Activated CD8-positive, alpha-beta memory T cell treated with anti-CD3 and anti-CD28 coated beads for 36 hours (primary cell): ENCODE data around the gene ZSCAN21. TPM values are rescaled to one million over a fixed set of nuclear protein-coding genes. Genes with fewer than 3 reads are reported as not detected.

Experiments
- CTCF ChIA-PET: fragments of 350-600 bp; sonication (Branson Sonifier 250); formaldehyde crosslinking; loops from one replicate; lab custom pipeline; 2021; ENCODE audit warnings: antibody characterized with exemption; lab: Charles Lee
- POLR2A ChIA-PET: fragments of 350-600 bp; sonication (Branson Sonifier 250); formaldehyde crosslinking; loops from one replicate; lab custom pipeline; 2021; ENCODE audit warnings: antibody characterized with exemption; lab: Charles Lee
- total RNA-seq, 2 experiments: library from RNA; stranded (reverse); gene quantifications; one replicate each; pipeline ENCODE4 v1.2.3, GENCODE V29; 2021

The ZSCAN21 gene
- total RNA-seq, 2 experiments from 2014 or later: 9.6 to 9.9 TPM

- POLR2A ChIA-PET: no interaction called here
- CTCF ChIA-PET: no interaction called here
These were observed 16.0 kb downstream of the ZSCAN21 start for GRCh38 chr7:100065452-100066186.

GRCh38 chr7:100066953-100067352 lies 17.4 kb downstream of the ZSCAN21 start:
- ChIA-PET CTCF (no interaction called here), POLR2A (interaction anchor here (0.6 kb wide), 1 partner anchor 20 kb away, joined by 5 read pairs; no protein-coding TSS in a partner anchor)

- ChIA-PET CTCF (interaction anchor here (0.7 kb wide), 1 partner anchor 12 kb away, joined by 3 read pairs; no protein-coding TSS in a partner anchor), POLR2A (interaction anchor here (0.6 kb wide), 1 partner anchor 140 kb away, joined by 3 read pairs; no protein-coding TSS in a partner anchor)
These were observed 20.4 kb downstream of the ZSCAN21 start for GRCh38 chr7:100069991-100070390.

GRCh38 chr7:100071018-100071723 lies 21.6 kb downstream of the ZSCAN21 start:
- POLR2A ChIA-PET: interaction anchor here (0.5 kb wide), 1 partner anchor 45 kb away, joined by 4 read pairs; no protein-coding TSS in a partner anchor
- CTCF ChIA-PET: interaction anchor here (1.0 kb wide), 1 partner anchor 11 kb away, joined by 4 read pairs; no protein-coding TSS in a partner anchor

GRCh38 chr7:100072462-100072861 lies 22.9 kb downstream of the ZSCAN21 start:
- POLR2A ChIA-PET: no interaction called here

DNA sequence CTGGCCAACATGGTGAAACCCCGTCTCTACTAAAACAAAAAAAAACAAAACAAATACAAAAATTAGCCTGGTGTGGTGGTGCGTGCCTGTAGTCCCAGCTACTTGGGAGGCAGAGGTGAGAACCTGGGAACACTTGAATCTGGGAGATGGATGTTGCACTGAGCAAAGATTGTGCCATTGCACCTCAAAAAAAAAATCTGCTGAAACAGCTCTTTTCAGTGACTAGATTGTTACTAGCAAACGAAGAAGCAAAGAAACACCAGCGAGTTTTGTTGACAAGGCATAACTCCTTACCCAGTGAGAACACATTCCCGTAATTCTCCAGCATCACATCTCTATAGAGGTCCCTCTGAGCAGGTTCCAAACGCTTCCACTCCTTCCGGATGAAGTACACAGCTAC lies 25.3 kb downstream of the ZSCAN21 start:
- ChIA-PET POLR2A (no interaction called here), CTCF (interaction anchor here (1.0 kb wide), 1 partner anchor 25 kb away, joined by 4 read pairs; the partner anchor contains the start of gene ZSCAN21)

More at GRCh38 chr7:100072462-100072861, 22.9 kb downstream of the ZSCAN21 start:
- CTCF ChIA-PET: no interaction called here

- ChIA-PET CTCF (interaction anchor here (1.0 kb wide), 1 partner anchor 26 kb away, joined by 4 read pairs; the partner anchor contains the start of gene ZSCAN21), POLR2A (no interaction called here)
These were observed 25.8 kb downstream of the ZSCAN21 start for GRCh38 chr7:100075418-100075817.

DNA sequence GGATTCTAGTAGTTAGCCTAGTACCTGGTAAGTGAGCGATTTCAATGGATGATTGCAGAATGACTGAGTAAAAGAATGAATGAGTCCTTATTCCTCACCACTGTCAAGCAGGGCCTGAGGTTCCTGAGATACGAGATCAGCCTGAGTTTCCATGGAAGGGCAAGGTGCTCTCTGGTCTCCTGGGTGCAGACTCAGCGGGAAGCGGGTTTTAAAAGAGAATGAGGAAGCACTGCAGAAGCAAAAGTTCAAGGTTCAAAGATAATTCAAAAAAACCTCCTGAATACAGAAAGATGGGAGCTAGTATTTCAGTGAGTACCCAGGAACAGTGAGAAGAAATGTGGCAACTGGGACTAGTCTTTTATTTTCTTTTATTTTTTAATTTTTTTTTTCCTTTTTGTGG lies 27.6 kb downstream of the ZSCAN21 start:
- ChIA-PET CTCF (interaction anchor here (1.3 kb wide), 1 partner anchor 16 kb away, joined by 3 read pairs; no protein-coding TSS in a partner anchor), POLR2A (interaction anchor here (0.6 kb wide), 1 partner anchor 1089 kb away, joined by 3 read pairs; no protein-coding TSS in a partner anchor)

DNA sequence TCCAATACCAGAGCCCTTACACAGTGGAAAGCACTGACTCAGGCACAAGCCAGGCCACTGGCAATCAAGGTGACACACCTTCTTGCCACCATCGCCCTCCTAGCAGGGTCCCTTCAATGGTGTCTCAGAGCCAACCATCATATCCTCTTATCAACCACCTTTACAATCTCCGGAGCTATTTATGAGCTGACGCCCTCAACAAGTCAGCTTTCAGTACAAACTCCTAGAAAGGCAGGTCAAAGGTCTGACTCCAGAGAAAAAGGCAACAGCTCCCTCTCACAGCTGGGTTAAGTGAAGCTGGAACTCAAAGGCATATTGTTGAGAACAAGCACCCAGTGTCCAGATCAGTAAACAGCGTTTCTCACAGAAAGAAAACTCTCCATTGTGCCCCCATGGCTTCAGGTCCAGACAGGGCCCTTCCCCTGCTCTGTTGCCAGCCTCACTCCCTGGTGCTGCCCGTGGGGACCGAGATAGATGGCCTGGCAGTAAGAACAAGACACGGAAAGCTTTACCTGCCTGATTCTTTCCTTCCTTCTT lies 29.5 kb downstream of the ZSCAN21 start:
- ChIA-PET POLR2A (no interaction called here), CTCF (no interaction called here)

DNA sequence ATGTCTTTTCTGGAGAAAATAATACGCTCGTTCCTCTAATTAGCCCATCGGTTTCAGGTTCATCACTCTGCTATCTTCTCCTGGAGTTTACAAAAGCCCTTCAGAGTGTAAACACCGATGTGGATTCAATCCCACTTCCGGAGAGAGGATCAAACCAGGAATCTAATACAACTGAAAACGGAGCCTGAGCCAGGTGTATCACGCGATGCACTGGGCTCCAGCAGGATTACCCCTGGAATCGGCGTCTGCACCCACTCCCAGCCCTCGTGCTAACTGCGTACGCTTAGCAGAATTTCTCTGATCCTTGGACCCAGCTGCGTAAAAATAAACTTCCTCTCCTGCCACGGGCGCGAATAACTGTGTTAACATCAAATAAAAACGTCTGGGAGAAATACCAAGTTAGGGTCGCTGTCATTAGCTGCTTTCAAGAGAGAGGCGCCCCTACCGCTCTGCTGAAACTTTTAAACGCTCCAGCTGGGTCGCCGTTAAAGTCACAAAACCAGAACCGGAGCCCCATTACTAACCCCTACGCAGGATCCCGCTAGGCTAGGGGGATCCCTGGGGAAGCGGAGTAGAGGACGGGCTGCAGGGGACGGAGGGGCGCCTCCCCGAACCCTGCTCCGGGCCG lies 31.4 kb downstream of the ZSCAN21 start:
- CTCF ChIA-PET: interaction anchor here (0.8 kb wide), 1 partner anchor 32 kb away, joined by 3 read pairs; no protein-coding TSS in a partner anchor

GRCh38 chr7:100081535-100082102 lies 32.0 kb downstream of the ZSCAN21 start, which contains the start of gene ZNF3:
ZNF3 (minus strand) TSS chr7:100081723; CDS start chr7:100077357, 4,366 bp downstream.
- ChIA-PET POLR2A (interaction anchor here (1.1 to 1.4 kb wide), 2 partner anchors 19 to 83 kb away, joined by 4 to 21 read pairs; partner anchors contain the start of genes AP4M1 and MCM7), CTCF (interaction anchor here (0.6 to 1.3 kb wide), 4 partner anchors 12 to 39 kb away, joined by 3 to 9 read pairs (median 4); partner anchors contain the start of genes AP4M1 and MCM7)

More for the DNA sequence above, 31.4 kb downstream of the ZSCAN21 start:
- POLR2A ChIA-PET: no interaction called here

DNA sequence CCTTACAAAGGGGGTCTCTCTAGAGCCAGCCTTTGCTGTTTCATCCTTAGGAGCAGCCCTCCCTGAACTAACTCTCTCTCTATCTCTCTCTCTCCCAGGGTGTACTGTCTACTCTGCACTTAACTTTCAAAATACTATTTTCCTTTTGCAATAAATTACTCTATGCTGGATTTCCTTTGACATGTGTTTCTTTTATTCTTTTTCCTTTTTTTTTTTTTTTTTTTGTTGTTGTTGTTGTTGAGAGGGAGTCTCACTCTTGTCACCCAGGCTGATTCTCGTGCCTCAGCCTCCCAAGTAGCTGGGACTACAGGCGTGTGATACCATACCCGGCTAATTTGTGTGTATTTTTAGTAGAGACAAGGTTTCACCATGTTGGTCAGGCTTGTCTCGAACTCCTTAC lies 33.4 kb downstream of the ZSCAN21 start:
- ChIA-PET POLR2A (interaction anchor here (0.6 to 1.4 kb wide), 9 partner anchors 8 to 451 kb away, joined by 3 to 21 read pairs (median 4); partner anchors contain the start of genes AP4M1, MCM7 and ZSCAN21), CTCF (interaction anchor here (0.7 to 1.3 kb wide), 5 partner anchors 12 to 659 kb away, joined by 3 to 9 read pairs (median 4); partner anchors contain the start of genes AP4M1 and MCM7)

DNA sequence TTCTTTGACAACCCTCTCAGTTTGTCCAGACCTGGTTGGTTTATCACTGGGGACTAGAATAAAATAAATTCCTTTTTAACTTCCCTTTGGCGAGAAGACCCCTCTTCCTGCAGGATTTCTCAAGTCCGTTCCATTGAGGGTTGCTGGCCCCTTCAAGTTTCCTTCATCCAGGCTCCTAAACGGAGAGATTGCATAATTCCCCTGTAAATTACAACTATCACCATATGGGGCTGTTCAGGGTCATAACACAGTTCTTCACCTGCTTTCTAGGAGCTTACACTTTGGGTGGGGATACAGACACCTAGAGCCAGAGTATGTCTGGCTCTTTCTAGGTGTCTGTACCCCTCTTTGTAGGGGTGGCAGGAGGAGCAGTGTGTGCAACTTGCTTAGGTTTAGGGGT lies 35.9 kb downstream of the ZSCAN21 start:
- POLR2A ChIA-PET: no interaction called here
- CTCF ChIA-PET: no interaction called here

DNA sequence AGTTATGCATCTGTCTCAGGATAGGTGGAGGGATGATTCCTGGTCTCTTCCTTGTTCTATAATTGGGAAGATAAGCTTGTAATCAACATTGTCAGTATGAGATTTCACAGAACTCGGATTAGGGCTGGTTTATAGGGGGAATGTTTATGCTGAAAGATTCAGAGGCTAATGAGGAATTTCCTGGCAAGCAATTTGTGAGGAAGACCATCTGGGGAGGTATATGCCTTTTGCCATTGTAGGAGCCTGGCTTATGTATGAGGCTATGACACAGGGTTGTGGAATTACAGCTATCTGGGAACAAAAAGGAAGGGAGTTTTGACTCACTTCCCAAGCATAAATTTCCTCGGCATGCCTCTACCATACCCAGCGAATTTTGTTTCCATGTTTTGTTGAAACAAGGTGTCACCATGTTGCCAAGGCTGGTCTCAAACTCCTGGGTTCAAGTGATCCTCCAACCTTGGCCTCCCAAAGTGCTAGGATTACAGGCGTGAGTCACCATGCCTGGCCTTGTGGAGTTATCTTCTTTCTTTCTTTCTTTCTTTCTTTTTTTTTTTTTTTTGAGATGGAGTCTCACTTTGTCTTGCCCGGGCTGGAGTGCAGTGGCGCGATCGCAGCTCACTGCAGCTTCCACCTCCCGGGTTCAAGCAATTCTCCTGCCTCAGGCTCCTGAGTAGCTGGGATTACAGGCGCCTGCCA lies 37.6 kb downstream of the ZSCAN21 start:
- CTCF ChIA-PET: interaction anchor here (1.5 kb wide), 1 partner anchor 12 kb away, joined by 4 read pairs; no protein-coding TSS in a partner anchor
- POLR2A ChIA-PET: interaction anchor here (0.6 kb wide), 1 partner anchor 50 kb away, joined by 3 read pairs; no protein-coding TSS in a partner anchor

DNA sequence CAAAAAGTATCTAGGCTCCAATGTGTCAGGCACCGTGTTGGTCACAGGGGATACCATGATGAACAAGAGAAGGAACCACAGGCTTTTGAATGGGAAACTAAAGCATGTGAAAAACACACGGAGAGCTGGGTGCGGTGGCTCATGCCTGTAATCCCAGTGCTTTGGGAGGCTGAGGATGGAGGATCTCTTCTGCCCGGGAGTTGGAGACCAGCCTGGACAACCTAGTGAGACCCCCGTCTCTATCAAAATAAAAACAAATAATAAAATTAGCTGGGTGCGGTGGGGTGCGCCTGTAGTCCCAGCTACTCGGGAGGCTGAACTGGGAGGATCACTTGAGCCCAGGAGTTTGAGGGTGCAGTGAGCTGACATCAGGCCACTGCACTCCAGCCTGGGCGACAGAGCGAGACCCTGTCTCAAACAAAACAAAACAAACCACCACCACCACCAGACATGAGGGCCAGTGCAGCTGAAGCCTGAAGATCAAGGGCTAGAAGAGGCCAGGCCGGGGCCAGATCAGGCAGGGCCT lies 38.6 kb downstream of the ZSCAN21 start:
- CTCF ChIA-PET: no interaction called here
- POLR2A ChIA-PET: interaction anchor here (6.1 kb wide), 1 partner anchor 13 kb away, joined by 45 read pairs; the partner anchor contains the start of genes AP4M1 and MCM7

DNA sequence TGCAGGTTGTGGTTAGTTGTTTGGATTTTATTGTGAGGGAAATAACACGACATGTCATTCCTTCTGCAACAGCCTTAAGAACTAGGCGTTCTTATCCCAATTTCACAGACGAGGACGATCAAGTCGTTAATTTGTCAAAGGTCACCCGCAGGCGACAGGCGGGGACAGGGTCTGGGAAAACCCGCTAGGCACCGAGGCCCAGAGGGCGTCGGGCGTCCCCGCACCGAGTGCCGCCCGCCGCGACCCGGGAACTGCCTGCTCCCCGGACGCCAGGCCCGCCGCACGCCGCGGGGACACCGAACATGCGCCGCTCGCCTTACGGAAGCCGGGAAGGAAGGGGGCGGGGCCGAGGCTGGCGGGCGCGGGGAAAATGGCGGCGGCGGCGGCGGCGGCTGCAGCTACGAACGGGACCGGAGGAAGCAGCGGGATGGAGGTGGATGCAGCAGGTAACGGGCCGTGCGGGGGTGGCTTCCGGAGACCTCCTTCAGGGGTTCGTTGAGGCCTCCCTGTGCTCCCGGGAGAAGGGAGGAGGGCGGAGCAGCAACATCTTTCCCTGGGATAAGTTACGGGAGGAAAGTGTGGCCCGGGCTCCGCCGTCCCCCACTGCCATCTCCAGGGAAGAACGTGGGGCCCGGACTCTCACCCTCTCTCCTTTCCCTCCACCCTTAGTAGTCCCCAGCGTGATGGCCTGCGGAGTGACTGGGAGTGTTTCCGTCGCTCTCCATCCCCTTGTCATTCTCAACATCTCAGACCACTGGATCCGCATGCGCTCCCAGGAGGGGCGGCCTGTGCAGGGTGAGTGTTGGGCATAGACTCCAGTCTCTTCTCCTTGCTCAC lies 39.3 kb downstream of the ZSCAN21 start, which contains the start of gene COPS6:
COPS6 (plus strand) TSS at position 349 of the 837 bp plus-strand sequence; CDS start at position 371, 22 bp downstream.
- POLR2A ChIA-PET: interaction anchor here (6.1 kb wide), 1 partner anchor 12 kb away, joined by 45 read pairs; the partner anchor contains the start of genes AP4M1 and MCM7
- CTCF ChIA-PET: no interaction called here
